SH-SY5Y (cell line): Measurements from ENCODE around the gene MYOM3.

Source experiments
- GATA2 ChIP-seq: IDR thresholded peaks from 2 replicates; pipeline ENCODE4 v1.6.1; 2011; ENCODE audit warnings: mild to moderate bottlenecking, low read depth, low read length
- GATA3 ChIP-seq: IDR thresholded peaks from 2 replicates; pipeline ENCODE4 v1.6.1; 2011; ENCODE audit warnings: low read depth, mild to moderate bottlenecking, low read length, moderate library complexity

DNA sequence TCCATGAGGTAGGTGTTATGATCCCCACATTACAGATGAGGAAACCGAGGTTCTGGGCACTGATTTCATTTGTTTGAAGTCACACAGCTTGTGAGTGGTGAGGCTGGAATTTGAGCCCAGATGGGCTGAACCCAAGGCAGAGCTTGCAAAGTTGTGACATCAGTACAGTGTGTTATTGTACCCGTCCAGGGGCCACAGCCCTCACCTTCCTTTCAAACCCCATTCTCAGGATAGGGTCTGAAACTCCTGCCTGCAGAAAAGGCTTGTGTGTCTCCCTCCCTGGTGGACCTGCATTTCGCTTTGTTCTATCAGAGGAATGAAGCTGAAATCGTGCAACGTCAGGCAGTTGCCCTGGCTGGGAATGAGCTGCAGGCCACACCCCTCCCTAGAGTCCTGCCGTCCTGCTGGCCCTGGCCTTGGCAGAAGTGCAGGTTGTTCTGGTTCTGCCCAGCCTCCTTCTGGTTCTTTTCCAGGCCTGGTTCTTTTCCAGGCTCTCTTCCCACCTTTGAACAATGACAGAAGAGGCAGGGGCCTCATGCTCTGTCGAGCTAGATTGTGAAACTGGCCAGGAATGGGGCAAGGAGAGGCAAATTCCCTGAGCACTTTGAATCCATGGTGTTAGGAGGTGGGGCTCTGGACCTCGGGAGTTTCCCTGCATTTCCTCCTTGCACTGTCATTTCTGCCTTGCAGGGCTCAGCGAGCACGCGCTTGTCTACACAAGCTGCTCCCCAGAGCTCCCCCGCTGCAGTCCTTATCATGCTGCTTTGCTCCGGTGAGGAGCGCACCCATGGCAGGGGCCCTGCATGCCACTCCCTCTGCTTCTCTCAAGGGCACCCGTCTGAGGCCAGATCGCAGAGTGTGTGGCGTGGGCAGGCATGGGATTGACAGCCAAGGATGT is 8.2 kb upstream of the MYOM3 start:
- no peak for TF ChIP-seq GATA2
- TF ChIP-seq GATA3 = no peak
